ENCODE results near the gene SEMA3B. TPM values are rescaled to one million over a fixed set of nuclear protein-coding genes. Genes with fewer than 3 reads are reported as not detected.

SEMA3B gene
- total RNA-seq, 5 donors from 2014 or later (not counting 1 experiment from before 2014, with no cell fraction given), result 0.33 to 2.5 (median 1.5) TPM

- Histone ChIP-seq H3K27me3 (replicated peaks in 1 of 2; ENCODE audit: control insufficient read depth in 2 of 2, extremely low read depth in 1 of 2, insufficient read depth in 2 of 2, low read length in 1 of 2) (peaks cover 16 to 68% of the 10 kb centered on the region in 2 experiments), H3K4me1 (ENCODE audit: control insufficient read depth in 1 of 2, extremely low read depth in 1 of 2, insufficient read depth in 2 of 2, low read length in 2 of 2) (peaks cover 3 to 42% of the 10 kb centered on the region in 2 experiments), H3K36me3 (ENCODE audit: control insufficient read depth in 2 of 2, extremely low read depth in 1 of 2, insufficient read depth in 1 of 2, low read length in 1 of 2) (no peaks in the 10 kb centered on the region), H3K4me3 (ENCODE audit: control insufficient read depth in 1 of 2, extremely low read depth in 1 of 2, low read length in 1 of 2) (no peak overlapping the region), H3K27ac (ENCODE audit: low read length) (no peak overlapping the region), H3K9me3 (no peaks in the 10 kb centered on the region)
- Mint-ChIP-seq H3K27me3 (peaks cover 22 to 45% of the 10 kb centered on the region in 2 donors), H3K36me3 (no peaks in the 10 kb centered on the region), H3K27ac (peak overlapping the region in 1 of 2 donors; percentile 19), H3K4me3 (peak overlapping the region in 2 of 3 donors; percentile 29 to 70), H3K4me1 (peaks cover 23 to 28% (median 24%) of the 10 kb centered on the region in 3 donors), H3K9me3 (no peaks in the 10 kb centered on the region)
- ChIA-PET POLR2A (no interaction called here), CTCF (interaction anchor here (0.6 to 1.5 kb wide), 6 partner anchors 9 to 179 kb away, joined by 3 to 8 read pairs (median 4); no protein-coding TSS in a partner anchor)
- WGBS (ENCODE audit: insufficient coverage), result 4% methylated on average over 14 of the region's 26 CpGs
- DNase-seq, result peak; percentile 23 to 85 (median 63)
- peak; percentile 37 to 60 (median 52) for ATAC-seq (replicated peaks in 1 of 4)
Observed at GRCh38 chr3:50274371-50275104, 5.6 kb downstream of the SEMA3B start.

- CTCF ChIA-PET, result interaction anchor here (0.6 to 1.0 kb wide), 7 partner anchors 8 to 1284 kb away, joined by 3 to 9 read pairs (median 4); no protein-coding TSS in a partner anchor
- H3K4me1 ChIP-seq (ENCODE audit: control insufficient read depth in 1 of 2, extremely low read depth in 1 of 2, insufficient read depth in 2 of 2, low read length in 2 of 2), result peaks cover 3 to 42% of the 10 kb centered on the region in 2 experiments
- POLR2A ChIA-PET, result interaction anchor here in 1 of 2 donors (0.6 kb wide), 1 partner anchor 11 kb away, joined by 7 read pairs; no protein-coding TSS in a partner anchor
- Mint-ChIP-seq H3K4me3 (peak overlapping the region in 2 of 3 donors; percentile 13 to 70), H3K36me3 (no peaks in the 10 kb centered on the region), H3K9me3 (no peaks in the 10 kb centered on the region), H3K4me1 (peaks cover 23 to 28% (median 24%) of the 10 kb centered on the region in 3 donors), H3K27me3 (peaks cover 22 to 45% of the 10 kb centered on the region in 2 donors), H3K27ac (peak overlapping the region in 1 of 2 donors; percentile 19)
- DNase-seq (no peak), ATAC-seq (replicated peaks in 1 of 4) (no peak)
- peaks cover 16 to 68% of the 10 kb centered on the region in 2 experiments for H3K27me3 ChIP-seq (replicated peaks in 1 of 2; ENCODE audit: control insufficient read depth in 2 of 2, extremely low read depth in 1 of 2, insufficient read depth in 2 of 2, low read length in 1 of 2)
- no peak overlapping the region for H3K4me3 ChIP-seq (ENCODE audit: control insufficient read depth in 1 of 2, extremely low read depth in 1 of 2, low read length in 1 of 2)
- H3K9me3 ChIP-seq, result no peaks in the 10 kb centered on the region
- WGBS (ENCODE audit: insufficient coverage), result 5% methylated on average over 65 of the region's 65 CpGs
- H3K36me3 ChIP-seq (ENCODE audit: control insufficient read depth in 2 of 2, extremely low read depth in 1 of 2, insufficient read depth in 1 of 2, low read length in 1 of 2), result no peaks in the 10 kb centered on the region
- H3K27ac ChIP-seq (ENCODE audit: low read length), result no peak overlapping the region
Observed at GRCh38 chr3:50275141-50275995, 6.4 kb downstream of the SEMA3B start.

GRCh38 chr3:50275996-50276761 is 7.2 kb downstream of the SEMA3B start:
- no peaks in the 10 kb centered on the region for H3K36me3 Mint-ChIP-seq
- Histone ChIP-seq H3K4me1 (ENCODE audit: control insufficient read depth in 1 of 2, extremely low read depth in 1 of 2, insufficient read depth in 2 of 2, low read length in 2 of 2) (peaks cover 3 to 42% of the 10 kb centered on the region in 2 experiments), H3K9me3 (no peaks in the 10 kb centered on the region), H3K36me3 (ENCODE audit: control insufficient read depth in 2 of 2, extremely low read depth in 1 of 2, insufficient read depth in 1 of 2, low read length in 1 of 2) (no peaks in the 10 kb centered on the region), H3K27ac (ENCODE audit: low read length) (no peak overlapping the region), H3K27me3 (replicated peaks in 1 of 2; ENCODE audit: control insufficient read depth in 2 of 2, extremely low read depth in 1 of 2, insufficient read depth in 2 of 2, low read length in 1 of 2) (peaks cover 16 to 64% of the 10 kb centered on the region in 2 experiments), H3K4me3 (ENCODE audit: control insufficient read depth in 1 of 2, extremely low read depth in 1 of 2, low read length in 1 of 2) (peak overlapping the region in 1 of 2 donors; percentile 15)
- ATAC-seq (replicated peaks in 1 of 4) (peak in 3 of 4 experiments; percentile 22 to 47 (median 30)), DNase-seq (peak in 8 of 35 experiments; percentile 18 to 59 (median 28))
- peak overlapping the region in 2 of 3 donors; percentile 39 to 70 for H3K4me3 Mint-ChIP-seq
- H3K27ac Mint-ChIP-seq, result peak overlapping the region in 1 of 2 donors; percentile 19
- POLR2A ChIA-PET, result interaction anchor here in 1 of 2 donors (0.6 kb wide), 1 partner anchor 11 kb away, joined by 7 read pairs; no protein-coding TSS in a partner anchor
- WGBS (ENCODE audit: insufficient coverage), result 18% methylated on average over 79 of the region's 79 CpGs
- H3K4me1 Mint-ChIP-seq, result peaks cover 23 to 28% (median 24%) of the 10 kb centered on the region in 3 donors
- CTCF ChIA-PET, result interaction anchor here (0.6 to 0.9 kb wide), 3 partner anchors 26 to 1285 kb away, joined by 3 to 9 read pairs (median 3); no protein-coding TSS in a partner anchor
- H3K27me3 Mint-ChIP-seq, result peaks cover 22 to 45% of the 10 kb centered on the region in 2 donors
- no peaks in the 10 kb centered on the region for H3K9me3 Mint-ChIP-seq

GRCh38 chr3:50276762-50277101 is 7.8 kb downstream of the SEMA3B start:
- POLR2A ChIA-PET, result no interaction called here

GRCh38 chr3:50278123-50278879 is 9.4 kb downstream of the SEMA3B start:
- Mint-ChIP-seq H3K4me1 (peaks cover 17 to 22% (median 20%) of the 10 kb centered on the region in 3 donors), H3K36me3 (no peaks in the 10 kb centered on the region), H3K4me3 (no peak overlapping the region), H3K27me3 (peaks cover 19 to 40% of the 10 kb centered on the region in 2 donors), H3K9me3 (no peaks in the 10 kb centered on the region), H3K27ac (no peak overlapping the region)
- no peak overlapping the region for H3K27ac ChIP-seq (ENCODE audit: low read length)
- no peak for ATAC-seq (replicated peaks in 1 of 4)
- WGBS (ENCODE audit: insufficient coverage), result 77% methylated on average over 2 of the region's 4 CpGs
- no peak for DNase-seq
- no peaks in the 10 kb centered on the region for H3K9me3 ChIP-seq
- ChIA-PET POLR2A (no interaction called here), CTCF (no interaction called here)
- H3K36me3 ChIP-seq (ENCODE audit: control insufficient read depth in 2 of 2, extremely low read depth in 1 of 2, insufficient read depth in 1 of 2, low read length in 1 of 2), result no peaks in the 10 kb centered on the region
- peaks cover 3 to 34% of the 10 kb centered on the region in 2 experiments for H3K4me1 ChIP-seq (ENCODE audit: control insufficient read depth in 1 of 2, extremely low read depth in 1 of 2, insufficient read depth in 2 of 2, low read length in 2 of 2)
- peaks cover 16 to 59% of the 10 kb centered on the region in 2 experiments for H3K27me3 ChIP-seq (replicated peaks in 1 of 2; ENCODE audit: control insufficient read depth in 2 of 2, extremely low read depth in 1 of 2, insufficient read depth in 2 of 2, low read length in 1 of 2)
- no peak overlapping the region for H3K4me3 ChIP-seq (ENCODE audit: control insufficient read depth in 1 of 2, extremely low read depth in 1 of 2, low read length in 1 of 2)

More at GRCh38 chr3:50276762-50277101, 7.8 kb downstream of the SEMA3B start:
- H3K27me3 Mint-ChIP-seq, result peaks cover 22 to 45% of the 10 kb centered on the region in 2 donors
- CTCF ChIA-PET, result interaction anchor here in 1 of 2 donors (0.9 kb wide), 1 partner anchor 30 kb away, joined by 3 read pairs; no protein-coding TSS in a partner anchor
- DNase-seq, result no peak
- Histone ChIP-seq H3K27me3 (replicated peaks in 1 of 2; ENCODE audit: control insufficient read depth in 2 of 2, extremely low read depth in 1 of 2, insufficient read depth in 2 of 2, low read length in 1 of 2) (peaks cover 16 to 64% of the 10 kb centered on the region in 2 experiments), H3K4me3 (ENCODE audit: control insufficient read depth in 1 of 2, extremely low read depth in 1 of 2, low read length in 1 of 2) (no peak overlapping the region), H3K27ac (ENCODE audit: low read length) (no peak overlapping the region), H3K36me3 (ENCODE audit: control insufficient read depth in 2 of 2, extremely low read depth in 1 of 2, insufficient read depth in 1 of 2, low read length in 1 of 2) (no peaks in the 10 kb centered on the region), H3K4me1 (ENCODE audit: control insufficient read depth in 1 of 2, extremely low read depth in 1 of 2, insufficient read depth in 2 of 2, low read length in 2 of 2) (peaks cover 3 to 42% of the 10 kb centered on the region in 2 experiments), H3K9me3 (no peaks in the 10 kb centered on the region)
- no peaks in the 10 kb centered on the region for H3K9me3 Mint-ChIP-seq
- H3K36me3 Mint-ChIP-seq, result no peaks in the 10 kb centered on the region
- H3K4me3 Mint-ChIP-seq, result no peak overlapping the region
- no peak for ATAC-seq (replicated peaks in 1 of 4)
- peaks cover 23 to 28% (median 24%) of the 10 kb centered on the region in 3 donors for H3K4me1 Mint-ChIP-seq
- H3K27ac Mint-ChIP-seq, result no peak overlapping the region
- 84% methylated on average over 17 of the region's 17 CpGs for WGBS (ENCODE audit: insufficient coverage)
